Right lobe of liver (tissue), 4 donors: Measurements from ENCODE around the gene ITGAE.

Source experiments
- POLR2A ChIP-seq: fragments of 450-650 bp; IDR thresholded peaks from one replicate; pipeline ENCODE4 v1.6.1; 2017; ENCODE audit warnings: antibody characterized with exemption, mild to moderate bottlenecking
- TF ChIP-seq, protein P1 (sequence below), 4 donors: fragments of 200-600 bp in 3 of 4; fragments of 450-650 bp in 1 of 4; IDR thresholded peaks; one replicate each; pipeline versions ENCODE4 v1.5.1 to v1.8.0; 2016 to 2022; ENCODE audit warnings: antibody characterized with exemption in 4 of 4, mild to moderate bottlenecking in 2 of 4
- donor health status: DM: no; HTN: no; CAD: no.
- donor health status: DM: no; HTN: no; CAD: no.
- donor health status: DM: no; HTN: yes; CAD: no.

DNA sequence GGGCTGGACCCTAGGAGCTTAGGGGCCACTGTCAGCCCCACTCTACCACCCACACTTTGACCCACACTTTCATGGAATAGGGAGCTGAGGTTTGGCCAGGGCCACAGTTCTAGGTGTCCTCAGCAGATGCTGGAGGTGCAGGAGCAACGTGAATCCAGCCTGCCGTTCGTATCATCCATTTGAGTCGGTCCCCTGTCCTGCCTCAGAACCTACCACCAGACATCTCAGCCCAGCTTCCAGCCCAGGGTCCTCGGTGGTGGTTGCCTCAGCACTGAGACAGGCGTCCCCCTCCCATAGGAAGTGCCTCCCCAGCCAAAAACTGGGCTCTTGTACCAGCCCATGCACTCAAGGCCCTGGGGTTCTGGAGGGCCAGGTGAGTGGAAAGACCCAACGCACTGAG, 359 bp upstream of the ITGAE start:
- TF ChIP-seq, protein P1, sequence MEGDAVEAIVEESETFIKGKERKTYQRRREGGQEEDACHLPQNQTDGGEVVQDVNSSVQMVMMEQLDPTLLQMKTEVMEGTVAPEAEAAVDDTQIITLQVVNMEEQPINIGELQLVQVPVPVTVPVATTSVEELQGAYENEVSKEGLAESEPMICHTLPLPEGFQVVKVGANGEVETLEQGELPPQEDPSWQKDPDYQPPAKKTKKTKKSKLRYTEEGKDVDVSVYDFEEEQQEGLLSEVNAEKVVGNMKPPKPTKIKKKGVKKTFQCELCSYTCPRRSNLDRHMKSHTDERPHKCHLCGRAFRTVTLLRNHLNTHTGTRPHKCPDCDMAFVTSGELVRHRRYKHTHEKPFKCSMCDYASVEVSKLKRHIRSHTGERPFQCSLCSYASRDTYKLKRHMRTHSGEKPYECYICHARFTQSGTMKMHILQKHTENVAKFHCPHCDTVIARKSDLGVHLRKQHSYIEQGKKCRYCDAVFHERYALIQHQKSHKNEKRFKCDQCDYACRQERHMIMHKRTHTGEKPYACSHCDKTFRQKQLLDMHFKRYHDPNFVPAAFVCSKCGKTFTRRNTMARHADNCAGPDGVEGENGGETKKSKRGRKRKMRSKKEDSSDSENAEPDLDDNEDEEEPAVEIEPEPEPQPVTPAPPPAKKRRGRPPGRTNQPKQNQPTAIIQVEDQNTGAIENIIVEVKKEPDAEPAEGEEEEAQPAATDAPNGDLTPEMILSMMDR (IDR thresholded peaks at IDR 0.05): no peak
- TF ChIP-seq POLR2A: no peak
